Activated gamma-delta T cell (primary cell): Measurements from ENCODE around the gene NEDD4.
"Not testable (repeated sequence)": the region's sequence is repeated elsewhere in the genome, so short reads cannot be mapped to it uniquely, and the experiment has no call there.

Experiments used
- DNase-seq: peaks from one replicate; lab custom pipeline; 2025; lab: John Stamatoyannopoulos, UW
- total RNA-seq, 2 donors: gene quantifications; one replicate each; lab custom pipeline; 2026; lab: John Stamatoyannopoulos, UW

The NEDD4 gene
- 15.0 to 30.7 reads per million in 2 donors for total RNA-seq

- DNase-seq = peak; percentile 52
These were observed at the start of gene NEDD4 for GRCh38 chr15:55993111-55993803. Gene NEDD4, minus strand, starts transcription at chr15:55993612. Its CDS starts 57 bp downstream, at chr15:55993555.

DNA sequence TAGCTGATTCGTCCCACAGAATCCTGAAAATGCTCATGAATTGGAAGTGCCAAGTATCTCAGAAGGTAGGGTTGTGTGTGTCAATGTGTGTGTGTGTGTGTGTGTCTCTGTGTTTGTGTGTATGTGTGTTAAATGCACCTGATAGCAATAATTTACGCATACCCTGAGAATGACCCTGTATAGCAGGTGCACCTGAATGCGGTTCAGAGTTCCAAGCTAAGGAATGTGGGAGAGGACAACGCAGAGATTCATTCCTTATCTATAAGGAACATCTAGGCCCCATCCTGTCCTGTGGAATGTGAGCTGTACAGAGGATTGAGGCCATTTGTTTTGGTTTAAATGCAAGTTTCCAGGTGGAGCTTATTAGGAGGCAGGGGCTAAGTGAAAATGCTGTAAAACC is 49.1 kb upstream of the NEDD4 start:
- no peak for DNase-seq

DNA sequence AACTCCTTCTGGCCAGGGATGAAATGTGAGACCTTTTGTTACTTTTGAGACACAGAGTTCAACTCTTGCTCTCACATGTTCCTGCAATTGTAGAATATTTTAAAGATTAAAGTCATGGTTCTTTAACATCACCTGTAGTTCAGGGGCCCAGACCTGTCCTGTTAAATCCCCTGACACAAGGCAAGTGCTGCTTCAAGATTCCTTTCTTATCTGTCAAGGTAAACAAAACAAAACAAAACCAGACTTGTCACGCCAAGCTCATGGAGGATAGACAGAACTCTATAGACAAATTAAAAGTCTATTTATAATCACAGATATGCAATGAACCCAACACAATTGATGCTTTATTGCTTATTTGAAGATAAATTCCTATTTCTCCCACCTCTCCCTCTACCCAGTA is 48.6 kb upstream of the NEDD4 start:
- DNase-seq = no peak

GRCh38 chr15:56040081-56041035 is 46.9 kb upstream of the NEDD4 start:
- no peak for DNase-seq

- DNase-seq = no peak
These were observed 45.3 kb upstream of the NEDD4 start for GRCh38 chr15:56038707-56039106.

DNA sequence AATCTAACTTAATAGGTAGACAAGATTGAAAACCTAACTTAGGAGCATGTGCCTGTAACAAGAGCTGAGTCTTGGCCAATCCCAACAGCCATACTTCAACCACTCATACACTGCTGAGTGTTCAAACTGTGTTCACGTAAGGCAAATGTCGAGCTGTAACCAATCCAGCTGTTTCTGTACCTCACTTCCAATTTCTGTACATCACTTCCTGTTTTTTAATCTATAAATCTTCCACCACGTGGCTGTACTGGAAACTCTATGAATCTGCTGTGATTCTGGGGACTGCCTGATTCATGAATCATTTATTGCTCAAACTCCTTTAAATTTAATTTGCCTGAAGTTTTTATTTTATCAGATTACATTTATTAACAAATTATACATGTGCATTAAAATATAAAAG is 44.6 kb upstream of the NEDD4 start:
- no peak for DNase-seq

DNA sequence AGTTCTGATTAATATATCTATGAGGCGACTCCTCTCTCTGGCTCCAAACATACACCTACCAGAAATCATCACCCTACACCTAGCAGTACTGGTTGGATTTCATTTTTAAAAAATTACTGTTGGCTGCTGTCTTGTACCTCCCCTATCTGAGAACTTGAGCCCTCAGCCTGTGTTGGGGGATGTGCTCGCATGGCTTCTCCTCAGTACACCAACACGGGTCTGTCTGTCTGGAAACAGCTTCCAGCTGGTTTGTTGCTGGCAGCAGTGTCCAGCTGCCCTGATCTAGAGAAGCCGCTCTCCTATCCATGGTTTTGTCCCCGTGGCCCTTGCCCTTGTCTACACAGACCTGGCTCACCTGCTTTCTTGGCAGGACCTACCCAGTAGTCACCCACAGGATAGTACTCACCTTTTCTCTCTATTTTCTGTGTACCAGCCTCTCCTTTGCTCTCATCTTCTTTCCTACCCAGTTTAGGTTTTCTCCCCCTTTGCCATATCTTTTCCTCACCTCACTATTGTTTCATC is 43.2 kb upstream of the NEDD4 start:
- no peak for DNase-seq

DNA sequence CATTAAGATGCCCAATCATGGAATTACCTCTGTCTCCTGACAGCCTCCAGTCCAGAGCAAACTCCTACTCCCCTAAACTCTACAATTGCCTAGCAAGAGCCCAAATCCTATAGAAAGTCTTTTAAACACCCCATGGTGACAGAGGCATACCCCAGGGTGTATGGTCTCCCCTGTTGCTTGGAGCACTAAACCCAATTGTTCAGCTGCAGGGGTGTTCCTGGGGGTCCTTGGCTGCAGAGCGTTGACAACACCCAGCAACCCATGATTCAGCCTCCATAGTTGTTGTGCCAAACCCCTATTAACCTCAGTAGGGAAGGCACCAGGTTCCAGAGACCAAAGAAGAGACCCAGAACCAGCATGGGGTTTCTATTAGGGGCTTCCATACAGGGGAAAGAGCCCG is 41.8 kb upstream of the NEDD4 start:
- no peak for DNase-seq

- DNase-seq = no peak
These were observed 41.1 kb upstream of the NEDD4 start for GRCh38 chr15:56034514-56034913.

DNA sequence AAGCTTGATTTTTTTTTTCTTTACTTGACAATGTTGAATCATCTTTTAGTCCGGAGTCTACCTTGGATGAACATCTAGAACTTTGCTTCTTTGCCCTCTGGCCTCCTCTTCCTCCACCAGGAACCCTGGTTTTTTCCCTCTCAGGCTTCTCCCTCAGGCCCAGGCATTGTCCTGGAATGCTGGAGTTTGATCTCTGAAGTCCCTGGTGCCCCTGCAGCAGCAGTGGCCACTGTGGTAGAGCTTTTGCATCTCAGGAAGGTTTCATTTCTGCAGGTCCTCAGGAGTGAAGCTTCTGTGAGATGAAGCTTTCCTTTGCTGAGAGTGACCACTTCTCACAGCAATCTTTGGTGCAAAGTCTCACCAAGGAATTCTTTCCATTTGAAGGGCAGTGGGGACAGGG is 39.0 kb upstream of the NEDD4 start:
- DNase-seq = no peak

- no peak for DNase-seq
These were observed 38.4 kb upstream of the NEDD4 start for GRCh38 chr15:56031836-56032235.

GRCh38 chr15:56031402-56031801 is 38.0 kb upstream of the NEDD4 start:
- DNase-seq = no peak

GRCh38 chr15:56028430-56028829 is 35.0 kb upstream of the NEDD4 start:
- no peak for DNase-seq

GRCh38 chr15:56023160-56023559 is 29.7 kb upstream of the NEDD4 start:
- not testable (repeated sequence) for DNase-seq

GRCh38 chr15:56019819-56020486 is 26.5 kb upstream of the NEDD4 start:
- no peak for DNase-seq

GRCh38 chr15:56019060-56019793 is 25.8 kb upstream of the NEDD4 start:
- no peak for DNase-seq

- DNase-seq = no peak
These were observed 24.5 kb upstream of the NEDD4 start for GRCh38 chr15:56017920-56018319.

GRCh38 chr15:56017511-56017910 is 24.1 kb upstream of the NEDD4 start:
- DNase-seq = no peak

DNA sequence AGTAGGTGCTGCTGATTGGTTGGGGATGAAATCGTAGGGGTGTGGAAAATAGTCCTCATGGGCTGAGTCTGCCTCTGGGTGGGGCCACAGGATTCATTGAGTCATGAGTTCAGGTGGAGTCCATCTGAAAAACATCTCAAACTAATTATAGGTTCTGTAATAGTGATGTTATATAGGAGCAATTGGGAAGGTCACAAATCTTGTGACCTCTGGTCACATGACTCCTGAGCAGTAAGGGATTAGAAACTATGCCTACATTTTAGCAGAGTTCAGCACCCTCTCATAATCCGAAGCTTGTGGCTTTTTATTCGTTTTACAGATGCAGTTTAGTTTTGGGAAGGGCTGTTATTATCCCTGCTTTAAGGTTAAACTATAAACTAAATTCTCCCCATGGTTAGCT is 22.9 kb upstream of the NEDD4 start:
- DNase-seq = no peak

DNA sequence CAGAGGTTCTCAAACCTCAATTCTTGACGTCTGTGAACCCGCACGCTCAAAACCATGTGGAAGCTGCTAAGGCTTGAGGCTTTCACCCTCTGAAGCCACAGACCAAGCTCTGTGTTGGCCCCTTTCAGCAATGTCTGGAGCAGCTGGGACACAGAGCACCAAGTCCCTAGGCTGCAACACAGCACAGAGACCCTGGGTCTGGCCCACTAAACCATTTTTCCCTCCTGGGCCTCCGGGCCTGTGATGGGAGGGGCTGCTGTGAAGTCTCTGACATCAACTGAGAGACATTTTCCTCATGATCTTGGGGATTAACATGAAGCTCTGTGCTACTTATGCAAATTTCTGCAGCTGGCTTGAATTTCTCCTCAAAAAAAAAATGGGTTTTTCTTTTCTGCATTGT is 21.3 kb upstream of the NEDD4 start:
- no peak for DNase-seq

DNA sequence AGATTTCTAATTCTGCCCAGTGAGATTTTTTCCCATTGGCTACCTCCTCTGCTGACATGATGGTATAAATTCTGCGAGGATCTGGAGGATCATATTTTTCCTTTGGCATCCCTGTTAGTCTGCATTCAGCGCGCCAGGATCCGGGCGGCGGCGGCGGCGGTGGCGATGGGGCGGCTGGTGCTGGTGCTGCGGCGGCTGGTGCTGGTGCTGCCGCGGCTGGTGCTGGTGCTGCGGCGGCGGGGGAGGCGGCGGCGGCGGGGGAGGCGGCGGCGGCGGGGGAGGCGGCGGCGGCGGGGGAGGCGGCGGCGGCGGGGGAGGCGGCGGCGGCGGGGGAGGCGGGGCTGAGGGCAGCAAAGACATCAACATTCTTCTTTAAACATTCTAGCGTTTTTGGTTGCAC is 13.6 kb upstream of the NEDD4 start:
- peak; percentile 9 for DNase-seq

DNA sequence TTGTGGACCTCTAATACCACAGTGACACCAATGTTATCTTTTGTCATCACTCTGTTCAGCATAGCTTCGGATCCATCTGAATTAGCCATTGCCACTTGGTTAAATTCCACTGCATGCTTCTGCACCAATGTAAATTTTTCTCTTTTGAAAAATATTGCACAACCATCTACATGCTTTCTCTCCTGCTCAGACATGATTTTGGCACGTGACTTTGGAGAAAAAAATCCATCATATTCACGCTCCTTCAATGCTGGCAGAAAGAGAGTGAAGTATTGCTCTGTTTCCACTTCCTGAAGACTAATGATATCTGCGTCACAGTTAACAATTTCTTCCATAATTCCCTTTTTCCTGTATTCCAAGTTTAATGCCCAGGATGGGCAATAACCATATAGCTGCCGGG is 13.0 kb upstream of the NEDD4 start:
- not testable (repeated sequence) for DNase-seq
